Measurements from ENCODE around the gene FHIP1B.

FHIP1B gene

DNA sequence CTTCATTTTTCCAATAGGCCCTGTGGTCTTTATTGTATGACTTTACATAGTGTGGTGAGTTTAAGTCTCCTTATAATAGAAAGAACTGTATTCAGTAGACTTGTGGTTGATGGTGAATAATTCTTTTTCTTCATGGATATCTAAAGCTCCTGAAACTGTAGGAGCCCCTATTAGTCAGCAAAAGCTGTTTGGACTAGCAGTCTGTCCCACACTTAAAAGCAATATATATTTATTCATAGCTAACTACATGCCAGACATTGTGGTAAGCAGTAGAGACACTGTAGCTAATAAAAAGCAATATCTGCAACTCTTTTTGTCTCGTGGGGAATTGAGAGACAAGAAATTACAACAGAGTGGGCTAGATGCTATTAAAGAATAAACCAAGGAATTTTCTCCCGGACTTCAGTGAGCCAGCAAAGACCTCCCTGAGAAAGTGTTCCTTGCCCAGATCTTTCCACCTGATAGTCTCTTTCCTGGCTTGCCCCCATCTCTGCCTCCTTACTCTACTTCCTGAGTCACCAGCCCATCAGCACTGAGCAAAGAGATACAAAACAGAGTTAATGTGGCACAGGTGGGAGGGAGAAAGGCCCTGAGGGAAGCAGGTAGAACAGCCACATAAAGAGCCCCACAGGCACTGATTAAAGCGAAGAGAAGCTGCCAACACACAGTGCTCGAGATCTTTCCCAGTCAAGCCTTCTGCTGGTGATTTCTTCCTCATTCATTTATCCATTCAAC is 36.8 kb downstream of the FHIP1B start:
- DNase-seq (ENCODE audit: insufficient read length), result no peak
- FAIRE-seq, result no peak
- TF ChIP-seq TAF1 (IDR thresholded peaks at IDR 0.05; ENCODE audit: borderline replicate concordance, low read depth, low read length) (no peak), POLR2A (IDR thresholded peaks at IDR 0.05; ENCODE audit: low read depth, low read length) (no peak), POLR2AphosphoS5 (IDR thresholded peaks at IDR 0.05; ENCODE audit: low read depth, low read length) (no peak)

DNA sequence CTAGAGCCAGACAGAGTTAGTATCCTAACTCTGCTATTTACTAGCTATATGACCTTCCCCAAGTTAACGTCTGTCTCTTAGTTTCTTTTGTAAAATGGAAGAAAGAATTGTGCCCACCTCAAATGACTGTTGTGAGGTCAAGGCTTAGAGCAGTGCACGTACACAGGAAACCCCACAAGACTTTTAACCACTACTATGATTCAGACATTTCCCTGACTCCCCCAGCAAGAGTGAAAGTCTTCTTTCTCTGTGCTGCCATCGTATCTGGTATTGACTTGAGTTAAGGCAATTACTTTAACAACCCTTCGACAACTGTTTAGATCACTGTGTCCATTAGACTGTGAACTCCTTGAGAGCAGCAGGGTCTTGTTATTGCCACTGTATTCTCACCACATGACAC is 38.0 kb downstream of the FHIP1B start:
- TF ChIP-seq POLR2A (IDR thresholded peaks at IDR 0.05; ENCODE audit: low read depth, low read length) (no peak), TAF1 (IDR thresholded peaks at IDR 0.05; ENCODE audit: borderline replicate concordance, low read depth, low read length) (no peak), POLR2AphosphoS5 (IDR thresholded peaks at IDR 0.05; ENCODE audit: low read depth, low read length) (no peak)
- DNase-seq (ENCODE audit: insufficient read length), result no peak
- FAIRE-seq, result no peak

DNA sequence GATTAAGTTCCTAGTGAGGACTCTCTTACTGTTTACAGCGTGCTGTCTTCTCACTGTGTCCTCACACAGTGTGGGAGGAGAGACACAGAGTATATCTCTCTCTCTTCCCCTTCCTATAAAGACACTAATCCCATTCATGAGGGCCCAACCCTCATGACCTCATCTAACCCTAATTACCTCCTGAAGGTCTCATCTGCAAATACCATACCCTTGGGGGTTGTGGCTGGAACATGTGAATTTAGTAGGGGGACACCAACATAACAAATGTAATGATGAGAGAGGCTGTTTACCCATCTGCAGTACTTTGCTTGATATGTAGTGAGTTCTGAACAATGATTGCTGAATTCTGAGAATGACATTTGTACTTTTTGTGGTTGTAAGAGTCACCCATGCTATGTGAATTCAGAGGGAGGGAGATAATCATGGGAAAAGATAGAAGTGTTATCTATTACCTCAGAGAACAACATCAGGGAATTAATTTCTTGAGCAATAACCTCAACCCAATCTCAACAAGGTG is 40.3 kb downstream of the FHIP1B start:
- no peak for DNase-seq (ENCODE audit: insufficient read length)
- TF ChIP-seq POLR2AphosphoS5 (IDR thresholded peaks at IDR 0.05; ENCODE audit: low read depth, low read length), result no peak
- TF ChIP-seq POLR2A (IDR thresholded peaks at IDR 0.05; ENCODE audit: low read depth, low read length), result no peak
- TF ChIP-seq TAF1 (IDR thresholded peaks at IDR 0.05; ENCODE audit: borderline replicate concordance, low read depth, low read length), result no peak
- no peak for FAIRE-seq

DNA sequence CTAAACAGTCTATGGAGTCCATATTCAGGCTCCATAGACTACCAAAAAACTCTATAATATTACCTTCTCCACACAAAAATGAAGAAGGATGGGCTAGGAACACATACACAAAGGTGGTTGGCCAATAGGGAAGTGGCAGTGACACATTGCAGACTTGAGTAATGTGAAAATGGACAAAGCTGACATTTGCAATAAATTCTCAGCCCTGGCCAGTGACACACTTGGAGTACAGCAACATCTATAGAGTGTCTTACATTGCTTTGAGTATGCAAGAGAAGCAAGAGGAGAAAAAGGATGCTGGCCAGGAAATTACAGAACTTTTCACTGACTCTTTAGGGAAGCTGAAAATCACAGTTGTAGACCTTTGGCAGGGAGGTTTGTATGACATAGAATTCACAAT is 42.7 kb downstream of the FHIP1B start:
- FAIRE-seq, result no peak
- no peak for TF ChIP-seq POLR2A (IDR thresholded peaks at IDR 0.05; ENCODE audit: low read depth, low read length)
- no peak for TF ChIP-seq POLR2AphosphoS5 (IDR thresholded peaks at IDR 0.05; ENCODE audit: low read depth, low read length)
- no peak for TF ChIP-seq TAF1 (IDR thresholded peaks at IDR 0.05; ENCODE audit: borderline replicate concordance, low read depth, low read length)
- DNase-seq (ENCODE audit: insufficient read length), result no peak

DNA sequence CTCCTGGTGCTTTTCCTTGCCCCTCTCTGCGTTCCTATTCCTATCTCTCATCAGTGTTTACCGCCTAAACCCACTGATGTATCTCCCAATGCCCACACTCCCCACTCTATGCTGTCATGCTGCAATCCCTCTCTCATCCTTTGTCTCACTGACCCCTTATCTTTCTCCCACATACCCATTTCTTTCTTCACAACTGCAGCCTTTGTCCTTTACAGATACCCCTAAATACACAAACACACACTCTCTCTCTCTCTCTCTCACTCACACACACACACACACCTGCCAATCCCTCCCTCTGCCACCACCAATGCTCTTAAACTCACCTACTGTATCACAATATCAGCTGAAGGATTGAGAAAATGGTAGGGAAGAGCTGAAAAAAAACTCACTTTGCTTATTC is 59.0 kb downstream of the FHIP1B start:
- DNase-seq (ENCODE audit: insufficient read length) (no peak), FAIRE-seq (no peak)
- no peak for TF ChIP-seq TAF1 (IDR thresholded peaks at IDR 0.05; ENCODE audit: borderline replicate concordance, low read depth, low read length)
- no peak for TF ChIP-seq POLR2A (IDR thresholded peaks at IDR 0.05; ENCODE audit: low read depth, low read length)
- TF ChIP-seq POLR2AphosphoS5 (IDR thresholded peaks at IDR 0.05; ENCODE audit: low read depth, low read length), result no peak

DNA sequence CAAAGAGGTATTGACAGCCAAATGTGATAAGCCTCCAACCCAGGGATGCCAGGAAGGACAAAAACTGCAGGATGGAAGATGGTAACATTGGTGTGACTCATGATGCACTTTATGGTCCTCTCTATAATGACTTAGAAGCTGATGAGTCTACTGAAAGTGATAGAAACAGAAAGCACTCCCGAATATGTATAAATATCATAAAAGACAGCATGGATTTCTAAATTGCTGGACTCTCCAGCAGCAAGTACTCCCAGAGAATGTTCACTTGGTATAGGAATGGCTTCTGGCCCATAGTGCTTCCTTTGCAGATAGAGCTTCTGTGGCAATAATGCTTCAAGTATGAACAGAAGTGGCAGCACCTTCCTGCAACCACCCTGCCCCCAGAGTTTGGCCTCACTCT is 64.2 kb downstream of the FHIP1B start, which contains the start of gene OR52B2:
OR52B2 (minus strand) TSS at position 101 of the 400 bp plus-strand sequence; CDS start at position 101, 0 bp downstream.
- no peak for FAIRE-seq
- DNase-seq (ENCODE audit: insufficient read length), result no peak
- TF ChIP-seq TAF1 (IDR thresholded peaks at IDR 0.05; ENCODE audit: borderline replicate concordance, low read depth, low read length), result no peak
- TF ChIP-seq POLR2A (IDR thresholded peaks at IDR 0.05; ENCODE audit: low read depth, low read length), result no peak
- no peak for TF ChIP-seq POLR2AphosphoS5 (IDR thresholded peaks at IDR 0.05; ENCODE audit: low read depth, low read length)
